HG02973 (cell line): ENCODE measurements around the gene CD40.

Experiments
- ATAC-seq: cut with Tn5 transposase; IDR thresholded peaks from one replicate; pipeline ENCODE4 v1.9.1; 2021; ENCODE audit warnings: moderate library complexity; ENCODE audit not compliant: unreplicated experiment

CD40 gene

DNA sequence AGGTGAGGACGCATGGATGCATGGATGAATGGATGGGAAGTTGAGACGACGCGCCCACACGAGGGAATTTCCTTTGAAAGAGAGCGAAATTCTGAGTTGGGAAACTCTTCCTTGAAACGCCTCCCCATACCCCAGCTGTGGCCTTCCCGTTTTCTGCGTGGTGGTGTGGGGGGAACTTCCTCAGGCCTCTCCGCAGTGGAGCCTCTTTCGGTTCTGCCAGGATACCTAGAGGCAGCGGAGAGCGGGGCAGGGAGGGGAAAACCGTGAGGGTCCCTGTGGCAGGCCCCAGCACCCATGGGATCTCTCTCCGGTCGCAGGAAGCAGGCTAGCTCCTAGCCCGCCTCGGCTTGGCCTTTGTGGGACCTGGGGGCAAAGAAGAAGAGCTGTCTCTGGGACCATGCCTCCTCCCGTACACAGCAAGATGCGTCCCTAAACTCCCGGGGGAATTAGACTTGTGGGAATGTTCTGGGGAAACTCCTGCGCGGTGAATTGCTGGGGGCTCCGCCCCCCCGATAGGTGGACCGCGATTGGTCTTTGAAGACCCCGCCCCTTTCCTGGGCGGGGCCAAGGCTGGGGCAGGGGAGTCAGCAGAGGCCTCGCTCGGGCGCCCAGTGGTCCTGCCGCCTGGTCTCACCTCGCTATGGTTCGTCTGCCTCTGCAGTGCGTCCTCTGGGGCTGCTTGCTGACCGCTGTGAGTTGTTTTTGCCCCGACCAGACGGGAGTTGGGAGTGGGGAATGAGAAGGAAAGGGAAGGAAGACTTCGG lies at the start of gene CD40:
Gene CD40, plus strand, starts transcription at position 611 of the 764 bp plus-strand sequence. Its CDS starts 30 bp downstream, at position 641.
- peak; percentile 60 for ATAC-seq

DNA sequence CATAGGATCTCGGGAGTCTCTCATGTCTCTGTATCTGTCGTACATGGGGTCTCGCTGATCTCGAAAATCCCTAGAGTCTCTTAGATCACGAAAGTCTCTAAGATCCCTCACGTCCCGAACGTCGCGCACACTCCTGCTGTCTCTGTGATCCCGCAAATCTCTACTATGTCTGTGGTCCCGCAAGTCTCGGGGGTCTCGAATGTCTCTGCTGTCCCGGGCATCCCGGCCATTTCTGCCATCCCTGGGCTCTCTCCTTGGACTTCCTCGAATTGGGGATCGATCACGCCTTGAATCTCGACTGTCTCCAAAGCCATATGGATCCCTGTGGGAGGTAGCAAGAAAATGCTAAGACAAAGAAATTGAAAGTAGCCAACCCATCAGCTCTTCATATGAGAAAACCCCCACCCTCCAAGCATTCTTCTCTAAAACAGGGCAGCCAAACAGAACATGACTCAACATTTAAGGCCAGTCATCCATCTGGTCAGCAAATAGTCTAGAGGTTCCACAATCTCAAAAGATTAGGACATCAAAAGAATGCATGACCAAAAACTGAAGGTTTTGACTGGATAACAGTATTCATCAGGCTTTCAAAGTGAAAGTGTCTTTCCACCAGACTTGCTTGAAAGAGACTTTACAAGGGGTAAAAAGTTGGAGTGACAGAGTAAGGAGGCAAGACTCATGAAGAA lies 47.8 kb upstream of the CD40 start:
- ATAC-seq, result no peak

DNA sequence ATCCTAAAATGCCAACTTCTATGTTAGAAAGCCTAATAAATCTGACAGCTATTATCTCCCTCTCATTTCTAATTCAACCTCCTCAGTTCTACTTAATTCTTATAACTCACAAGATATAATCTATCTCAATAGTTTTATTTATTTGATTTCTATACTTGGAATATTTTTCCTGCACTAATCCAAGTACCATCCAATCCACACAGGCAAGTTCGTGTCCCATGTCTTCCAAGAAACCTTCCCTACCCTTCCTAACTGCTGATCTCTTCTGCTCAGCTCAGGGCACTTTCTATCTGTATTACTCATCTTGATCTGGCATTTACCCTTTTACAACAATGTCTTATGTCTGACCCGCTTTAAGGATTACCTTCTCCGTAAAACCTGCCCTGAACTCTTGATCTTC lies 46.5 kb upstream of the CD40 start:
- ATAC-seq, result no peak

DNA sequence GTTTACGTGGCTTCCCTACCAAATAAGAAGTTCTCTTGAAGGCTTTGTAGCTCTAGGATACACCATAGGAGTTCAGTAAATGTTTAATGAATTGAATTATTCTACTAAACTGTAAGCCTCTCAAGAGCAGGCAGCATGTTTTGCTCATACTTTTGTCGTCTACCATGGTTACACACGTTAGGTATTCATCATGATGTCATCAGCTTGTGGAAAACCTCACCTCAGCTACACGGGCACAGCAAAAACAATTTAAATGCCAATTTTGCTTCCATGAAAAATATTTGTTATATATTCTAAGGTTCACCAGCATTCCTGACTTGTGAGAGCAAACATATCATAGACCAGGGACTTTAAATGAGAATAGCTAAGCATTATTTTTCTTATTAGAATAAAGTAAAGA lies 45.1 kb upstream of the CD40 start:
- no peak for ATAC-seq

DNA sequence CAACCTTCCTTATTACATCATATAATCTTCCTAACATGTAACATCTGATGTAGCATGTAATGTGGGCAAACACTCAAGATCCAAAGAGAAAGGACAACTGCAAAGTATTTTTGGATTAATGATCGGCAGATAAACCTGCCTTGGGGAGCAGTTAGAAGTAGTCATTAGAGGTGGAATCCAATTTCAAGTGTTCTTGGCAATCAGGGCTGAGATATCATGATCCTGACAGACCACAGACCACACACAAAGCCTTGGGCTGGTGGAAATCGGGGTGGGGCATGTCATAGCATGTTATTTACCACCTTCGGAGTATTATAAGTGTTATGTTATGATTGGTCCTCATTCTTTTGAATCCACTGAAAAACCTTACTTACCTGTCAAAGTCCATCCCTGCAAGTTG lies 44.7 kb upstream of the CD40 start:
- ATAC-seq, result no peak

DNA sequence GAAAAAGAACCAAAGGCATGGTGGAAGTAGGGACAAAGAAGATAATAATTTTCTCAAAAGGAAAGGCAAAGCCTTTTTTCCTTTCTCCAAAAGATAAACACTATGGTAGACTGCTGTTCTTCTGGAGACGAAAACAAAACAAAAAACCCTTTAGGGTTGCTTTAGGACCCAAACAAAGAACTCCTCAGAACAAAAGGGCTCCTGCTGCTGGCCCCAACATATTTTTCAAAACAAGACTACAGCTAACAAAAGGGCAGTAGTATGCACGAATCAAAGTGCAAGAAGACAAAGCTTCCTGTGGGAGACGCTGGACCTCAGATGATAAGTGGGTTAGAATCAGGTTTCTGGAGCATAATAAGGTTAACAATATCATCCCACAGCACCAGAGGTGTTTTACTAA lies 44.1 kb upstream of the CD40 start:
- no peak for ATAC-seq

DNA sequence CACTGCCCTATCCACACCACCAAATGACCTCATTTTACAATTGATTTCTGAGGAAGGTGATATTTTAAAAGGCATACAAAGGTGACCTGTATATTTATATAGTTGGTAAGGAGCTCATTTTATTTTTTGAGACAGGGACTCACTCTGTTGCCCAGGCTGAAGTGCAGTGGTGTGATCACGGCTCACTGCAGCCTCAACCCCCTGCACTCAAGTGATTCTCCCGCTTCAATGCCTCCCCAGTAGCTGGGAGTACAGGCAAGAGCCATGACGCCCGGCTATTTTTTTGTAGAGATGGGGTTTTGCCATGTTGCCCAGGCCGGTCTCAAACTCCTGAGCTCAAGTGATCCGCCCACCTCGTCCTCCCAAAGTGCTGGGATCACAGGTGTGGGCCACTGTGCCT lies 41.3 kb upstream of the CD40 start:
- ATAC-seq, result no peak

DNA sequence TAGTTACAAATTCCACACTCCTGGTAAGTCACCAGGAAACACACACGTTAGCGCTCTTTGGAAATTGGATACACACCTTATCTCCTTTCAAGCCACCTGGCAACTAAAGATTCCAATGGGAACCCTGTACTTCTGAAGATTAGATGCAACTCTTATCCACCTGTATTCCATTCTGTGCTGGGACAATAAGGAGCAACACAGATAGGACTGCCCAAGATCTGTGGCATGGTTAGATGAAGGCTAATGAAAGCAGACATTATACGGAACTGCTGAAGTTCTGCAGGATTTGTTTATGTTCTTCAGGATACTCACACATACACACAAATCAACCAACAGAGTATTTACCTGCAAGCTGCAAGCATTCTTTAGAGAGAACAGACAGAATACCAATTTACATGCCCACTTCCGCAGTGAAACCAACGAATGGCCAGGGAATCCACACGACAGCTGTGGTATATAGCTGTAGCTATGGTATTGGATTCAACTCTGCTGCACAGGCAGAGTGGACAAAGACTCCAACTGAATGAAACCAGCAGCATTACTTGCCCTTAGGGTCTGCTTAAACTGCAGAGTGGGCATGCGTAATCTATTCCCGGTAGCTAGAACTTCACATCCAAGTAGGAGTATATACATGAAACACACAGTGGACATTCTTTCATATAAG lies 40.3 kb upstream of the CD40 start:
- ATAC-seq, result no peak

DNA sequence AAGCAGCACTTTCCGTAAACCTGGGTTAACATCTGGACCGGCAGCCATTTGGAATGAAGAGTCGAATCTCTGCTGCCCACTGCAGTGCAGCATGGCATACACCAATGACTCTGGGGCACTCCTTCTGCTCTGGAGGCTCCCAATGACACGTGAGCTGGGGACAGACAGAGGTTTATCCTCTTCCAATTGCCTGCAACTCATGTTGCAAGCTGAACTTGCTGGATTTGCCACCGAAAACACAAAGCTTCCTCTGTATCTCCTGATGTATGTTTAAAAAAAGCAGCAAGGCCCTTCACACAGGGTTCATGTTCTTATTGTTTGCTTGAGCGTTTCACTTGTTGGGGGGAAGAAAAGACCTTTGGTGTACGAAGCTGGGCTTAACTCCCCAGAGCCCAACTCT lies 39.2 kb upstream of the CD40 start:
- ATAC-seq, result no peak

DNA sequence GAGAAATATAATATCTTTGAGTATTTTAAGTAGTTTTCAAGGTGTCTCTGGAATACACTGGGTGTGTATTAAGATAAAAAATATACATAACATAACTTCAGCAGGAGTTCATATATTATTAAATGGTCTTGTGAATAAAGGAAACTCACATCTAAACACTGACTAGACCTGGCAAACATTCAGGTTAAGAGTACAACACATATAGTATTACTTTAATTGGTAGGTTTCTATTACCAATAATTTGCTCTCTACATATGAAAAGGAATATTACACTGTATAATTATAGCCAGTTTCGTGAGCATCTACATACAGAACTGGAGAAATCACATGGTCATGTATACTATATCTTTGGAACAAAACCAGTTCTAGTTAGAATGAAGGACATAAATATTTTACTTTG lies 37.0 kb upstream of the CD40 start:
- no peak for ATAC-seq

DNA sequence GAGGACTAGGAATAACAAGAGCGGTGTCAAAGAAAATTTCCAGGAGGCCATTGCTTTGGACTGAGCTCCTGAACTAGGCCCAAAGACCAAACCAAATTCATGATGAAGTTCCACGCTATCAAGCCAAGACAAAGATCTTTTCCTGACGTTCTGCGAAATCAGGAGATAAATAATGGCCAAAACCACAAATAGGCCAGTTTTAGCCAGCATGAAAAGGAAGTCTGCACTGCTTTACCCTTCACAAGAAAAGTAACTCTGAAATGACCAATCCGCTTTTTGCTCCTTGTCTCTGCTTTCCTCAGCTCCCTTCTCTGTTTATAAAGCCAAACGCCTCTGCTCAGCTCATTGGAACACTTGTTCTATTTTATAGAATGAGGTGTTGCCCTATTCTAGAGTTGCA lies 35.0 kb upstream of the CD40 start:
- ATAC-seq, result no peak

DNA sequence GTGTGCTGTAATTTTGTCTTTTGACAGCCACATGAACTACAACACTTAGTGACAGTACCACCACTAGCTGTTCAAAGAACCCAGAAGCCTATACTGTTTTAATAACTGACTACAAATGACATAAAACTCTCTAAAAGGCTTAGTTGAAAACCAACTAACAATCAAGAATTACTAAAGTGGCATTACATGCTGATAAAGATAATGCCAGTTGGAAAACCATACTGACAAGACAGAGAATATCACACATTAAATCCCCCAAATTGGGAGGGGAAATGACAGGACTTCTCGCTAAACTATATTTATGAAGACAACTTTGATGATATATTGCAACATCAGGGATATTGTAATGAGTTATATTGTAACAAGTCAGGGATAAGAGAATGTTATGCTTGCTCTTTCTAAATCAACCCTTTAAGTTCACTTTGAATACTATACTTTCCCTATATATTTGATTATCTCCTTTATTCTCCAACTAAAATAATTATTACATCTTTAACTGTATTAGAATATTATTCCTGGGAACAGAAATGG lies 34.5 kb upstream of the CD40 start:
- no peak for ATAC-seq

DNA sequence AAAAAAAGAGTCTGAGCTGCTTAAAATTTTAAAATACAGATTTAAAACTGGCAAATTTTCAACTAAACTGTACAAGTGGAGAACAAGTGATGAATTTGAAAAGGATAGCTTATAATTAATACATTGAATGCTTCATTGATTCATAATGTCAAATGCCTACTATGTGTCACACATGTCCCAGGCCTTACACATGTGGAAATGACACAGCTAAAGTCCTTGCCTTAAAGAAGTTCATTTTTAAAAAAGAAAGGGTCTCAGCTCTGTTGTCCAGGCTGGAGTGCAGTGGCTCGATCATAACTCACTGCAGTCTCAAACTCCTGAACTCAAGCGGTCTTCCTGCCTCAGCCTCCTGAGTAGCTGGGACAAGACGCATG lies 33.3 kb upstream of the CD40 start:
- ATAC-seq, result no peak

DNA sequence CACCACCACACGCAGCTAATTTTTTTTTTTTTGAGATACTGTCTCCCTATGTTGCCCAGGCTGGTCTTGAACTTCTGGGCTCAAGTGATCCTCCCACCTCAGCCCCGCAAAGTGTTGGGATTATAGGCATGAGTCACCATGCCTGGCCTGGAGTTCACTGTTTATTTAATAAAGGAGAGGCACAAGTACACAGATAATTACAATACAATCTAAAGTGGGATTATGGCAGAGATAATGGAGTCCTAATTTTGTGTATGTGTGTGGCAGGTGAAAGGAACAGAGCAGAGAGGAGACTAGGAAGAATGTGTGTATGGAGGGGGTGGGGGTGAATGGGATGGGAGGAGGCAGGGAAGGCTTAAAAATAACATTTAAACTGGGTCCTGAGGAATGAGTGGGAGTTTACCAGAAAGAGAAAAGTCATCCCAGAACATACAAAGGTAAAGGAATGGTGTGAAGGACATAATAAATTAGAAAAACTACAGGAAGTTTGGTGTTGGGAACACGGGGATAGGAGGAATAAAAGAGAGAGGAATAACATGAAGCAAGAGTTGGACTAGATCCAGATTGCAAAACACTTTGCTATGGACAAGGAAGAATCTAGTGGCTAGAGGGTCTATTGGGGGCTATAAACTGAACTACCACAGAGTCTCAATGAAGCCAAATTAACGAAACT lies 32.8 kb upstream of the CD40 start:
- no peak for ATAC-seq

DNA sequence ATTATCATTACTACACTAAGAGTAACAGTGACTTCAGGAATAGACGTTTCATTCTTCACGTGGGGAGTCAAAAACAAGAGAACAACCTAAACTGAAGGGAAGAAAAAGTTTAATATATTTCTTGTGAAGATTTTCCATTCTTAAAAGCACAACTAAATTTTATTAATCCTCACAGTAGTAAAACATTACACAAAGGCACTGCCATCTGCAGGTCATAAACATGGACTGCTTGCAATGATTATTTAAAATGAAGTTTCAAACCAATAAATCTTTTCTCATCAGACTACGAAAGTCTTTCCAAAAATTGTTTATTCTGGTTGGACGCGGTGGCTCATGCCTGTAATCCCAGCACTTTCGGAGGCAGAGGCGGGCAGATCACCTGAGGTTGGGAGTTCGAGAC lies 31.0 kb upstream of the CD40 start:
- no peak for ATAC-seq

DNA sequence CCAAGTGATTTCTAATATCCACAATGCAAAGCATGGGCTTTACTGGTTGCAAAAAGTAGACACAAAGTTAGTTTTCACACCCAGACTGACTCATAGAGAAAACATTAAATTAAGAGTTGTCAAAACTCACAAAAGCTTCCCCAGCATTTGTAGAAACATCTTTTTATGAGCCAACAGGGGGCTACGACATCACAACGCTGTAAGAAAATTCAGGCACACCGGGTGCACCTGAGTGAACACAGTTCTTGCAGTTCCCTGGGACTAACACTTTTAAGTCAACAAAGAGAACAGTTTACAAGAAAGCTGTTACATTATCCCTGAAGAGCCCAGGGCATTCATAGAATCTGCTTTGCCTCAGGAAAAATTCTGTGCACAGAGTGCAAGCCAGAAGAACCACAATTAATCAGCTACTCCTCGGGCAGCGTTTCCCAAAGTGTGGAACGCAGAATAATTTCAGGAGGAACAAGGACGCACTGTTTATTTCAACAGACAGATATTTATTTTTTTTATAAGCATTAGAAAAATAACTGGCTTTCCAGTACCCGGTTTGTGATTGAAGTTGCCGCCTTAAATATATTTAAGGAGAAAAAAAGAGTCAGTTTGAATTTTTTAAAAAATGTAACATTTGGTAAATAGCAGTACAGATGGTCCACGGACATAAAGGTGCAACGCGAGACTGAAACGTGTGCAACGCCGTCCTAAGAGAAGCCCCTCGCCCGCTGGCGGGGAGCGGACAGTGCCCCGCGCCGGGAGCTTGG lies 29.5 kb upstream of the CD40 start:
- ATAC-seq, result no peak

DNA sequence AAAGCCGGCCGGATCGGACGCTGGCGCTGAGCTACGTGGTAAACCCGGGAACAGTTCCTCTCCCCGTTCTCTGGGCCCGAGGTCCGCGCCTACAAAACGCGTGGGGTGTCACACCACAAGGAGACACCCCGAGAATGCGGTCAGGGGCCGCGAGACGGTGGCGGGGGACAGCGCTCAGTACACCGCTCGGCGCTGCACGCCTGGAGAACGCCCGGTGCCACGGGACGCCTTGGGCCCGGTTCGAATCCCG lies 29.0 kb upstream of the CD40 start:
- peak; percentile 19 for ATAC-seq

DNA sequence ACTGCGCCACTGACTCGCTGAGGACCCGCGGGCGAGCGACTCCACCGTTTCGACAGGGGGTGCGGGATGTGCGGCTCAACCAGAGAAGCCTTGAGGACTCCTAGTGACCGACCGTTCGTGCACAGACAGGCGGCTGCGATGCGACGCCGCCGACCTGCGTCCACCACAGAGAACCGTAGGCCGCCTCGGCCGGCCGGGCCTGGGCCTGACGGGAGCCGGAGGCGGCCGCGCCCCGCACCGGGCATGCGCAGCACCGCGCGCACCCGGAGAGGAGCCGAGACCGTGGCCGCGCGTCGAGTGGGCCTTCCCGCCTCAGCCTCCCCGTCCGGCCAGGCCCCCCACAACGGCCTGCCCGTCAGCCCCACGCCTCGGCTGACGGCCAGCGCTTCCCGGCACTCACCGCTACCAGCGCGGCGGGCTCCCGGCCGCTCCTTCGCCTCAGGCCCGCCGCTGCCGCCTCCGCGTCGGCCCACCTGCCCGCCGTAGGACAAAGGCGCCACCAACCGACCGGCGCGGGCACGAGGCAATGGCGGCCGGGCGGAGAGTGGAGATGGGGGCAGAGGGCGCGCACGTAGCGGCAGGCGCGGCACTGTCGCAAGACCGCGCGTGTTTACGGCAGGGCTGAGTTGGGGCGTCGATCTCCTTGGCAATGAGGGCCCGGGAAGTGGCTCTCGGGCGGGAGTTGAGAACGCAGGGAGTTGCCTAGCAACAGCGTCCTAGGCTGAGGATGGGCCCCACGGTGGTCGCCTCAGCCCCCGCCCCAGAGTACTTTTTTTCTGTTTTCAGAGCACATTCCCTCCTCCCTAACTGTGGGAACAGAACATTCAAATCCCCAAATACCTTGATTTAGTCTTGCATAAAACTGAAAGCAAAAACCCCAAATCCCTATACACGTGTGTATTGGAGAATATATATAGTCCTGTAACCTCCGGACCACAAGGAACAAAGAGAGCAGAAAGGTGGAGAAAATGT lies 28.4 kb upstream of the CD40 start, which contains the start of gene NCOA5:
Gene NCOA5, minus strand, starts transcription at position 546 of the 972 bp plus-strand sequence. CDS start 10,538 bp downstream, outside the sequence.
- peak; percentile 81 for ATAC-seq
